ENCODE measurements around the gene DSCAM.
"Not testable (repeated sequence)": the region's sequence is repeated elsewhere in the genome, so short reads cannot be mapped to it uniquely, and the experiment has no call there.

The DSCAM gene

GRCh38 chr21:40846587-40847411 lies at the start of gene DSCAM:
Gene DSCAM, minus strand, starts transcription at chr21:40847158. Its CDS starts 497 bp downstream, at chr21:40846661.
- DNase-seq (ENCODE audit: low read depth, low spot score), result no peak
- peak within 1 kb of the TSS; percentile 97 for H3K27ac ChIP-seq

- not testable (repeated sequence) for H3K27ac ChIP-seq; DNase-seq (ENCODE audit: low read depth, low spot score)
Observed at GRCh38 chr21:40895697-40896096, 48.7 kb upstream of the DSCAM start.

GRCh38 chr21:40886931-40887330 lies 40.0 kb upstream of the DSCAM start:
- peak; percentile 62 for DNase-seq (ENCODE audit: low read depth, low spot score)
- H3K27ac ChIP-seq, result peak overlapping the region; percentile 70

GRCh38 chr21:40886006-40886405 lies 39.0 kb upstream of the DSCAM start:
- peak overlapping the region; percentile 70 for H3K27ac ChIP-seq
- DNase-seq (ENCODE audit: low read depth, low spot score), result no peak

- no peak for DNase-seq (ENCODE audit: low read depth, low spot score)
Observed at GRCh38 chr21:40882192-40882915, 35.4 kb upstream of the DSCAM start.

GRCh38 chr21:40881767-40882166 lies 34.8 kb upstream of the DSCAM start:
- DNase-seq (ENCODE audit: low read depth, low spot score), result no peak
- no peak overlapping the region for H3K27ac ChIP-seq

More at GRCh38 chr21:40882192-40882915, 35.4 kb upstream of the DSCAM start:
- H3K27ac ChIP-seq, result no peak overlapping the region

GRCh38 chr21:40871099-40871498 lies 24.1 kb upstream of the DSCAM start:
- no peak overlapping the region for H3K27ac ChIP-seq
- no peak for DNase-seq (ENCODE audit: low read depth, low spot score)

GRCh38 chr21:40863839-40864238 lies 16.9 kb upstream of the DSCAM start:
- no peak overlapping the region for H3K27ac ChIP-seq
- no peak for DNase-seq (ENCODE audit: low read depth, low spot score)

- no peak overlapping the region for H3K27ac ChIP-seq
- DNase-seq (ENCODE audit: low read depth, low spot score), result no peak
Observed at GRCh38 chr21:40858517-40858916, 11.6 kb upstream of the DSCAM start.

- no peak for DNase-seq (ENCODE audit: low read depth, low spot score)
Observed at GRCh38 chr21:40853956-40854688, 7.2 kb upstream of the DSCAM start.

GRCh38 chr21:40852563-40852962 lies 5.6 kb upstream of the DSCAM start:
- H3K27ac ChIP-seq, result no peak overlapping the region
- no peak for DNase-seq (ENCODE audit: low read depth, low spot score)

More at GRCh38 chr21:40853956-40854688, 7.2 kb upstream of the DSCAM start:
- H3K27ac ChIP-seq, result no peak overlapping the region

- no peak for DNase-seq (ENCODE audit: low read depth, low spot score)
- H3K27ac ChIP-seq, result no peak overlapping the region
Observed at GRCh38 chr21:40851749-40852148, 4.8 kb upstream of the DSCAM start.

- DNase-seq (ENCODE audit: low read depth, low spot score), result no peak
- H3K27ac ChIP-seq, result peak overlapping the region; percentile 18
Observed at GRCh38 chr21:40850071-40850470, 3.1 kb upstream of the DSCAM start.

GRCh38 chr21:40847951-40848350 lies 993 bp upstream of the DSCAM start:
- no peak for DNase-seq (ENCODE audit: low read depth, low spot score)
- peak overlapping the region; percentile 97 for H3K27ac ChIP-seq

- H3K27ac ChIP-seq, result peak overlapping the region; percentile 97
- DNase-seq (ENCODE audit: low read depth, low spot score), result no peak
Observed at GRCh38 chr21:40846103-40846502, 855 bp downstream of the DSCAM start.

- H3K27ac ChIP-seq, result peak overlapping the region; percentile 97
- peak; percentile 75 for DNase-seq (ENCODE audit: low read depth, low spot score)
Observed at GRCh38 chr21:40845441-40845995, 1.4 kb downstream of the DSCAM start.

- DNase-seq (ENCODE audit: low read depth, low spot score), result no peak
- H3K27ac ChIP-seq, result peak overlapping the region; percentile 97
Observed at GRCh38 chr21:40844935-40845334, 2.0 kb downstream of the DSCAM start.

- H3K27ac ChIP-seq, result no peak overlapping the region
- DNase-seq (ENCODE audit: low read depth, low spot score), result no peak
Observed at GRCh38 chr21:40842197-40842552, 4.8 kb downstream of the DSCAM start.

GRCh38 chr21:40841524-40842196 lies 5.3 kb downstream of the DSCAM start:
- no peak overlapping the region for H3K27ac ChIP-seq
- peak; percentile 29 for DNase-seq (ENCODE audit: low read depth, low spot score)
